Upper lobe of left lung (tissue), 6 donors: ENCODE data around the gene RACGAP1. TPM values are rescaled to one million over a fixed set of nuclear protein-coding genes. Genes with fewer than 3 reads are reported as not detected.

Source experiments
- ATAC-seq, 2 donors: fragments of 200-7000 bp; cut with Tn5 transposase; one replicate each; pipeline ENCODE4 v1.9.1; 2022; ENCODE audit warnings: mild to moderate bottlenecking in 2 of 2, moderate library complexity in 2 of 2; ENCODE audit not compliant: low FRiP score in 2 of 2
- DNase-seq, 2 donors: peaks; one replicate each; pipeline ENCODE4 v3.0.0-alpha.2; 2019 to 2020
- H3K27ac ChIP-seq, 4 donors: fragments of 200-600 bp; sonication (generic); one replicate each; pipeline ENCODE4 v1.5.1; 2016 to 2019
- H3K27me3 ChIP-seq, 4 donors: fragments of 200-600 bp; sonication (generic); one replicate each; pipeline ENCODE4 v1.5.1; 2017 to 2019
- H3K36me3 ChIP-seq, 4 donors: fragments of 200-600 bp; sonication (generic); one replicate each; pipeline ENCODE4 v1.5.1; 2016 to 2019
- H3K4me1 ChIP-seq, 4 donors: fragments of 200-600 bp; sonication (generic); one replicate each; pipeline ENCODE4 v1.5.1; 2018 to 2019
- H3K4me3 ChIP-seq, 4 donors: fragments of 200-600 bp; sonication (generic); one replicate each; pipeline ENCODE4 v1.5.1; 2017 to 2019; ENCODE audit warnings: mild to moderate bottlenecking in 2 of 4, moderate library complexity in 1 of 4
- H3K9me3 ChIP-seq, 4 donors: fragments of 200-600 bp; sonication (generic); one replicate each; pipeline ENCODE4 v1.5.1; 2018 to 2019
- CTCF ChIP-seq, 6 experiments: fragments of 450-650 bp in 4 of 6; fragments of 200-600 bp in 2 of 6; sonication (generic) in 2 of 6; IDR thresholded peaks; one replicate each; pipeline ENCODE4 v1.5.1; 2016 to 2019; ENCODE audit warnings: antibody characterized with exemption in 6 of 6
- EP300 ChIP-seq, 4 donors: sonication (generic); formaldehyde crosslinking; IDR thresholded peaks; one replicate each; pipeline ENCODE4 v1.5.1; 2017; ENCODE audit warnings: antibody characterized with exemption in 4 of 4, control low read depth in 2 of 4
- POLR2A ChIP-seq, 4 donors: fragments of 450-650 bp; IDR thresholded peaks; one replicate each; pipeline ENCODE4 v1.5.1; 2016 to 2017; ENCODE audit warnings: antibody characterized with exemption in 4 of 4, mild to moderate bottlenecking in 2 of 4
- POLR2AphosphoS5 ChIP-seq, 2 donors: sonication (generic); formaldehyde crosslinking; IDR thresholded peaks; one replicate each; pipeline ENCODE4 v1.5.1; 2017; ENCODE audit warnings: antibody characterized with exemption in 2 of 2
- WGBS, 2 donors: methylation state at CpG; one replicate each; pipeline ENCODE4 v1.1.5; 2017 to 2018; 5-methylcytosine and 5-hydroxymethylcytosine counted together
- total RNA-seq, 6 donors: library from RNA; depleted of rRNA in 4 of 6; stranded (reverse); fragments of >200 nt in 4 of 6; gene quantifications; one replicate each; pipeline versions ENCODE4 v1.1.0 to v1.2.1, GENCODE V29; 2016 to 2021
- donor health status: DM: no; HTN: no; CAD: no; lungs with moderate emphysema.
- donor health status: DM: no; HTN: yes; CAD: no; lungs with severe emphysema.

The RACGAP1 gene
- total RNA-seq, 6 donors from 2014 or later, result 10.3 to 22.4 (median 18.4) TPM

- ATAC-seq (no peak), DNase-seq (peak in 1 of 2 donors; percentile 16)
- H3K27me3 ChIP-seq, result no peaks in the 10 kb centered on the region
- no peaks in the 10 kb centered on the region for H3K9me3 ChIP-seq
- H3K4me1 ChIP-seq, result peaks cover 10 to 28% (median 14%) of the 10 kb centered on the region in 4 donors
- H3K27ac ChIP-seq, result no peak overlapping the region
- no peak for TF ChIP-seq POLR2AphosphoS5 (IDR thresholded peaks at IDR 0.05)
- no peak for TF ChIP-seq EP300 (IDR thresholded peaks at IDR 0.05)
- TF ChIP-seq POLR2A (IDR thresholded peaks at IDR 0.05), result no peak
- TF ChIP-seq CTCF (IDR thresholded peaks at IDR 0.05), result no peak
- 85 to 89% methylated on average over 13 of the region's 13 CpGs for WGBS, 2 donors
- no peaks in the 10 kb centered on the region for H3K36me3 ChIP-seq
- H3K4me3 ChIP-seq, result no peak overlapping the region
These were observed 83.5 kb downstream of the RACGAP1 start for GRCh38 chr12:49941556-49942511.

GRCh38 chr12:49939707-49940106, 85.6 kb downstream of the RACGAP1 start:
- 100% methylated on average over 1 of the region's 1 CpG; no CpG with 5 or more reads in 1 of the 2 donors for WGBS, 2 donors
- DNase-seq (peak in 1 of 2 donors; percentile 4), ATAC-seq (no peak)
- TF ChIP-seq CTCF (IDR thresholded peaks at IDR 0.05) (no peak), POLR2AphosphoS5 (IDR thresholded peaks at IDR 0.05) (no peak), EP300 (IDR thresholded peaks at IDR 0.05) (no peak), POLR2A (IDR thresholded peaks at IDR 0.05) (no peak)
- Histone ChIP-seq H3K36me3 (no peaks in the 10 kb centered on the region), H3K9me3 (no peaks in the 10 kb centered on the region), H3K27ac (no peak overlapping the region), H3K27me3 (no peaks in the 10 kb centered on the region), H3K4me1 (peaks cover 0 to 16% (median 2%) of the 10 kb centered on the region in 4 donors), H3K4me3 (no peak overlapping the region)

- Histone ChIP-seq H3K4me1 (peaks cover 0 to 16% (median 2%) of the 10 kb centered on the region in 4 donors), H3K4me3 (no peak overlapping the region), H3K27ac (no peak overlapping the region), H3K27me3 (no peaks in the 10 kb centered on the region), H3K9me3 (no peaks in the 10 kb centered on the region), H3K36me3 (no peaks in the 10 kb centered on the region)
- TF ChIP-seq POLR2AphosphoS5 (IDR thresholded peaks at IDR 0.05) (no peak), POLR2A (IDR thresholded peaks at IDR 0.05) (no peak), CTCF (IDR thresholded peaks at IDR 0.05) (no peak), EP300 (IDR thresholded peaks at IDR 0.05) (no peak)
- ATAC-seq (no peak), DNase-seq (peak in 1 of 2 donors; percentile 6)
These were observed 86.0 kb downstream of the RACGAP1 start for GRCh38 chr12:49939307-49939706.

Other genes starting within 250 kb of the RACGAP1 start
- 10 to 100 TPM; 21.1 to 58.9 (median 30.8) TPM for gene NCKAP5L, start 197.1 kb downstream of the RACGAP1 start, total RNA-seq
- 1 to 10 TPM in 5 of 6 donors, under 1 TPM in 1; 0.44 to 4.9 (median 4.2) TPM for gene BCDIN3D, start 182.4 kb downstream of the RACGAP1 start, total RNA-seq
- gene FAIM2, start 121.6 kb downstream of the RACGAP1 start, total RNA-seq, result 1 to 10 TPM in 1 of 6 donors, under 1 TPM in 3, not detected in 2; 0.30 to 2.0 (median 0.64) TPM
- under 1 TPM in 1 of 6 donors, not detected in 5; 0.15 TPM for gene AQP2, start 74.8 kb downstream of the RACGAP1 start, total RNA-seq
- 10 to 100 TPM in 5 of 6 donors, 1 to 10 TPM in 1; 7.3 to 36.6 (median 18.1) TPM for gene AQP5, start 63.6 kb downstream of the RACGAP1 start, total RNA-seq
- under 1 TPM in 4 of 6 donors, not detected in 2; 0.06 to 0.39 (median 0.24) TPM for gene AQP6, start 52.5 kb downstream of the RACGAP1 start, total RNA-seq
- 1 to 10 TPM in 2 of 6 donors, under 1 TPM in 2, not detected in 2; 0.15 to 2.7 (median 1.1) TPM for gene ASIC1, start 32.1 kb upstream of the RACGAP1 start, total RNA-seq
- gene SMARCD1, start 59.8 kb upstream of the RACGAP1 start, total RNA-seq, result 10 to 100 TPM; 44.6 to 76.2 (median 51.0) TPM
- gene GPD1, start 78.5 kb upstream of the RACGAP1 start, total RNA-seq, result 10 to 100 TPM in 5 of 6 donors, 1 to 10 TPM in 1; 2.1 to 73.1 (median 60.2) TPM
- gene COX14, start 86.7 kb upstream of the RACGAP1 start, total RNA-seq, result 10 to 100 TPM; 22.0 to 98.2 (median 71.8) TPM
- gene CERS5, start 141.9 kb upstream of the RACGAP1 start, total RNA-seq, result 10 to 100 TPM; 21.0 to 40.4 (median 35.8) TPM